Trophoblast cell (in vitro differentiated cells and primary cell): ENCODE results near the gene ALDH3B1.

Source experiments
- DNase-seq, 2 donors: peaks; one replicate each; pipeline ENCODE4 v3.0.0-alpha.2; 2016
- H2AFZ ChIP-seq: 2 replicates; pipeline ENCODE4 v1.6.1; 2013; ENCODE audit warnings: low read length, moderate library complexity, mild to moderate bottlenecking; ENCODE audit not compliant: insufficient read depth, poor library complexity
- H2AK5ac ChIP-seq: 2 replicates; pipeline ENCODE4 v1.6.1; 2013; ENCODE audit warnings: mild to moderate bottlenecking, low read length
- H2BK120ac ChIP-seq: 2 replicates; pipeline ENCODE4 v1.6.1; 2013; ENCODE audit warnings: low read length, mild to moderate bottlenecking, moderate library complexity; ENCODE audit not compliant: insufficient read depth, poor library complexity
- H2BK12ac ChIP-seq: 2 replicates; pipeline ENCODE4 v1.6.1; 2013; ENCODE audit warnings: mild to moderate bottlenecking, low read length, moderate library complexity
- H2BK5ac ChIP-seq: 2 replicates; pipeline ENCODE4 v1.6.1; 2013; ENCODE audit warnings: low read length, low read depth, moderate library complexity, mild to moderate bottlenecking; ENCODE audit not compliant: poor library complexity
- H3K14ac ChIP-seq: 2 replicates; pipeline ENCODE4 v1.6.1; 2013; ENCODE audit warnings: mild to moderate bottlenecking, low read length
- H3K18ac ChIP-seq: 2 replicates; pipeline ENCODE4 v1.6.1; 2013; ENCODE audit warnings: mild to moderate bottlenecking, low read length
- H3K23ac ChIP-seq: 2 replicates; pipeline ENCODE4 v1.6.1; 2013; ENCODE audit warnings: low read length
- H3K27ac ChIP-seq: 2 replicates; pipeline ENCODE4 v1.5.1; 2013; ENCODE audit warnings: low read depth, mild to moderate bottlenecking, inconsistent platforms, low read length, moderate library complexity
- H3K27me3 ChIP-seq: 2 replicates; pipeline ENCODE4 v1.6.1; 2013; ENCODE audit warnings: inconsistent platforms, mild to moderate bottlenecking, low read length, moderate library complexity; ENCODE audit not compliant: insufficient read depth
- H3K36me3 ChIP-seq, 2 experiments: 1 replicate in 1 of 2; 2 replicates in 1 of 2; pipeline ENCODE4 v1.6.1; 2013; ENCODE audit warnings: low read length in 2 of 2, mild to moderate bottlenecking in 2 of 2, moderate library complexity in 1 of 2; ENCODE audit not compliant: insufficient read depth in 2 of 2, control insufficient read depth in 1 of 2
- H3K4ac ChIP-seq: 2 replicates; pipeline ENCODE4 v1.6.1; 2013; ENCODE audit warnings: low read depth, mild to moderate bottlenecking, low read length, moderate library complexity
- H3K4me1 ChIP-seq, 2 experiments: 1 replicate in 1 of 2; 2 replicates in 1 of 2; pipeline ENCODE4 v1.6.1; 2013; ENCODE audit warnings: low read length in 2 of 2, mild to moderate bottlenecking in 2 of 2, moderate library complexity in 1 of 2; ENCODE audit not compliant: insufficient read depth in 2 of 2, control insufficient read depth in 1 of 2
- H3K4me2 ChIP-seq: 2 replicates; pipeline ENCODE4 v1.6.1; 2013; ENCODE audit warnings: inconsistent platforms, mild to moderate bottlenecking, low read length, moderate library complexity
- H3K4me3 ChIP-seq: 2 replicates; pipeline ENCODE4 v1.5.1; 2013; ENCODE audit warnings: mild to moderate bottlenecking, low read depth, low read length, inconsistent platforms
- H3K79me1 ChIP-seq: one replicate; pipeline ENCODE4 v1.6.1; 2013; ENCODE audit warnings: low read length
- H3K79me2 ChIP-seq: 2 replicates; pipeline ENCODE4 v1.6.1; 2013; ENCODE audit warnings: low read length, mild to moderate bottlenecking; ENCODE audit not compliant: control insufficient read depth, insufficient read depth, poor library complexity
- H3K9ac ChIP-seq: 2 replicates; pipeline ENCODE4 v1.6.1; 2013; ENCODE audit warnings: mild to moderate bottlenecking, low read length
- H3K9me3 ChIP-seq: 2 replicates; pipeline ENCODE4 v1.6.1; 2013; ENCODE audit warnings: low read depth, mild to moderate bottlenecking, control low read depth, inconsistent platforms, low read length; ENCODE audit not compliant: insufficient read depth
- H4K12ac ChIP-seq: 2 replicates; pipeline ENCODE4 v1.6.1; 2013; ENCODE audit warnings: low read depth, mild to moderate bottlenecking, low read length, moderate library complexity
- H4K8ac ChIP-seq: 2 replicates; pipeline ENCODE4 v1.6.1; 2013; ENCODE audit warnings: low read depth, mild to moderate bottlenecking, low read length, moderate library complexity
- H4K91ac ChIP-seq: one replicate; pipeline ENCODE4 v1.6.1; 2013; ENCODE audit warnings: low read depth, mild to moderate bottlenecking, low read length, moderate library complexity
- WGBS: extraction: QIAGEN DNeasy Blood & Tissue Kit; methylation state at CpG from one replicate; pipeline ENCODE4 v1.1.7; 2013; ENCODE audit warnings: missing lambda C conversion rate; ENCODE audit not compliant: insufficient read length, insufficient coverage; ENCODE audit errors: extremely low coverage; 5-methylcytosine and 5-hydroxymethylcytosine counted together

Gene ALDH3B1

DNA sequence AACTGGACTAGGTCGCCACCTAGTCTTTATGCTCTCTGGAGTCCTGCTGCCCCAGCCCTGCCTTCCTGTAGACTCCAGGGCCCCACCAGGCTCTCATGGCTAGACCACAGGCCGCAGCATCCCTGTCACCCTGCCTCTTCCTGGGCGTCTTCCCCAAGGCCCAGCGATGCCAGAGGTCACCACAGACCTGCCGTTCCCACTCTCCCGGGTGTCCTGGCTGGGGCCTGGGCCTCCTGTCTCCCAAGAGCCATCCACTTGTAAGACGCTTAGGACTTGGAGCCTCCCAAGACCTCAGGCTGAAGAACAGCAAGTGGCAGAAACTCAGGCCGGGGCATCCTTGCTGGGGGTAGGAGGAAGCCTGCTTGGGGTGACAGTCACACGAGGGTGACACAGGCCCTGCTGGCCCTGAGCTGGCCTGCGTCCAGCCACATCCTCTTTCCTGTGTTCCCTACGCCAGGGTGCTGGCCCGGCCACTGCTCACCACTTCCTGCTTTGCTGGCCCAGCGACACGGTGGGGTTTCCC is 26.7 kb downstream of the ALDH3B1 start:
- no peak overlapping the region for H3K4me2 ChIP-seq

GRCh38 chr11:68037411-68038225 is 27.5 kb downstream of the ALDH3B1 start:
- Histone ChIP-seq H2BK120ac (no peak overlapping the region), H2BK12ac (no peak overlapping the region), H2BK5ac (no peak overlapping the region), H2AFZ (no peak overlapping the region), H3K23ac (no peak overlapping the region), H3K18ac (no peak overlapping the region), H3K27ac (no peak overlapping the region), H4K12ac (no peak overlapping the region), H3K4me3 (no peak overlapping the region), H3K9ac (no peak overlapping the region), H3K4me2 (no peak overlapping the region), H2AK5ac (peak overlapping the region; percentile 75), H4K8ac (peak overlapping the region; percentile 95), H4K91ac (peak overlapping the region; percentile 78), H3K4ac (no peak overlapping the region), H3K9me3 (no peaks in the 10 kb centered on the region), H3K36me3 (peaks cover 30 to 35% of the 10 kb centered on the region in 2 experiments), H3K27me3 (no peaks in the 10 kb centered on the region), H3K14ac (no peak overlapping the region), H3K79me1 (peaks cover 17% of the 10 kb centered on the region), H3K4me1 (peaks cover 18 to 21% of the 10 kb centered on the region in 2 experiments), H3K79me2 (peaks cover 4% of the 10 kb centered on the region)
- no peak for DNase-seq
- WGBS = no CpG with 5 or more reads among the region's 20 CpGs

More for the DNA sequence above, 26.7 kb downstream of the ALDH3B1 start:
- Histone ChIP-seq H3K4me1 (peaks cover 18 to 21% of the 10 kb centered on the region in 2 experiments), H4K91ac (no peak overlapping the region), H2BK12ac (no peak overlapping the region), H2BK5ac (no peak overlapping the region), H3K4ac (no peak overlapping the region), H3K79me2 (peaks cover 4% of the 10 kb centered on the region), H2BK120ac (no peak overlapping the region), H3K36me3 (peaks cover 29 to 36% of the 10 kb centered on the region in 2 experiments), H3K14ac (no peak overlapping the region), H3K23ac (no peak overlapping the region), H4K12ac (no peak overlapping the region), H3K9ac (no peak overlapping the region), H3K4me3 (no peak overlapping the region), H2AK5ac (no peak overlapping the region), H3K9me3 (no peaks in the 10 kb centered on the region), H3K27ac (no peak overlapping the region), H3K27me3 (no peaks in the 10 kb centered on the region), H3K79me1 (peaks cover 17% of the 10 kb centered on the region), H3K18ac (no peak overlapping the region), H2AFZ (no peak overlapping the region), H4K8ac (no peak overlapping the region)
- WGBS = no CpG with 5 or more reads among the region's 14 CpGs
- DNase-seq = peak; percentile 23 to 26

DNA sequence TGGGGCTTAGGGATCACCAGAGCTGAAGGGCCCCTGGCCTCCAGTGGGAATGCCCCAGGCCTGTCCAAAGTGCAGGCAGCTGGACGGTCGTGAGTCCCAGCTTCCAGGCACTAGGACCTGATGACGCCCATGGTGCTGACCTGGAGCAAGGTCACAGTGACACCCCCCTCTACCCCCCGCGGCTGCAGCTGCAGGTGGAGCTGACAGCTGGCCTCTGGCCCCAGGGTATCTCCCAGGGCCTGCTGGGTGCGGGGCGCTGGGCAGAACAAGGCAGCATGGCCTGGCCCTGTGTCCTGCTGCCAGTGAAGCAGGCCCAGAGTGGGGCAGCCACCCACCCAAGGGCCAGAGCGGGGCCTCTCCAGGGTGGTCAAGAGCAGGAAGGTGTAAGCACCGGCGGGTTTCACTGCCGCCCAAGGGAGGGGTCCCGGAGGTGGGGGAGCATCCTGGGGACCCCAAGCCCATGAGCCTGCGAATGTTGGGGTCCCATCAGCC is 28.1 kb downstream of the ALDH3B1 start:
- peak; percentile 76 for DNase-seq
- Histone ChIP-seq H4K8ac (peak overlapping the region; percentile 95), H2BK120ac (peak overlapping the region; percentile 47), H3K79me2 (peaks cover 4% of the 10 kb centered on the region), H3K9ac (peak overlapping the region; percentile 81), H3K27me3 (no peaks in the 10 kb centered on the region), H2AFZ (peak overlapping the region; percentile 59), H2BK5ac (peak overlapping the region; percentile 63), H3K36me3 (peaks cover 30 to 32% of the 10 kb centered on the region in 2 experiments), H3K4me1 (peaks cover 18 to 21% of the 10 kb centered on the region in 2 experiments), H3K18ac (peak overlapping the region; percentile 60), H4K12ac (peak overlapping the region; percentile 83), H3K14ac (peak overlapping the region; percentile 78), H2AK5ac (peak overlapping the region; percentile 75), H3K4me2 (peak overlapping the region; percentile 68), H4K91ac (peak overlapping the region; percentile 78), H3K9me3 (no peaks in the 10 kb centered on the region), H3K4me3 (no peak overlapping the region), H3K23ac (no peak overlapping the region), H2BK12ac (peak overlapping the region; percentile 21), H3K79me1 (peaks cover 17% of the 10 kb centered on the region), H3K4ac (peak overlapping the region; percentile 24), H3K27ac (peak overlapping the region; percentile 58)
- no CpG with 5 or more reads among the region's 13 CpGs for WGBS

GRCh38 chr11:68038718-68039525 is 28.8 kb downstream of the ALDH3B1 start, which contains the start of gene TCIRG1:
Gene TCIRG1, plus strand, starts transcription at chr11:68039025. Its CDS starts 2,247 bp downstream, at chr11:68041272.
- Histone ChIP-seq H3K4ac (peak within 1 kb of the TSS; percentile 35), H3K14ac (peak within 1 kb of the TSS; percentile 78), H3K36me3 (peaks cover 27 to 30% of the 10 kb centered on the region in 2 experiments), H3K4me1 (peaks cover 18 to 21% of the 10 kb centered on the region in 2 experiments), H2BK120ac (peak within 1 kb of the TSS; percentile 47), H2AFZ (peak within 1 kb of the TSS; percentile 59), H3K27me3 (no peaks in the 10 kb centered on the region), H3K27ac (peak within 1 kb of the TSS; percentile 65), H3K79me1 (peaks cover 17% of the 10 kb centered on the region), H3K9me3 (no peaks in the 10 kb centered on the region), H3K79me2 (peaks cover 4% of the 10 kb centered on the region), H3K9ac (peak within 1 kb of the TSS; percentile 81), H3K4me2 (peak within 1 kb of the TSS; percentile 68), H3K23ac (no peak within 1 kb of the TSS), H4K91ac (peak within 1 kb of the TSS; percentile 87), H2AK5ac (peak within 1 kb of the TSS; percentile 75), H2BK12ac (peak within 1 kb of the TSS; percentile 21), H4K12ac (peak within 1 kb of the TSS; percentile 83), H3K4me3 (peak within 1 kb of the TSS; percentile 69), H3K18ac (peak within 1 kb of the TSS; percentile 79), H2BK5ac (peak within 1 kb of the TSS; percentile 63), H4K8ac (peak within 1 kb of the TSS; percentile 95)
- peak; percentile 90 to 92 for DNase-seq
- no CpG with 5 or more reads among the region's 51 CpGs for WGBS
